ENCODE results near the gene DNLZ. TPM values are rescaled to one million over a fixed set of nuclear protein-coding genes. Genes with fewer than 3 reads are reported as not detected.

The DNLZ gene
- total and polyA plus RNA-seq, 11 donors: 21.3 to 67.8 (median 33.6) TPM

- ATAC-seq (no peak), DNase-seq (no peak)
- 68 to 86% (median 70%) methylated on average over 19 to 54 of the region's 54 CpGs for WGBS, 4 donors
- H3K27ac ChIP-seq: peak overlapping the region in 10 of 12 donors; percentile 32 to 75 (median 58)
- H3K4me3 ChIP-seq: peak overlapping the region in 9 of 12 donors; percentile 10 to 43 (median 29)
- H3K36me3 ChIP-seq: peaks cover 0 to 25% (median 11%) of the 10 kb centered on the region in 9 donors
- no peaks in the 10 kb centered on the region for H3K27me3 ChIP-seq
- H3K4me1 ChIP-seq: peaks cover 0 to 38% (median 14%) of the 10 kb centered on the region in 12 donors
- no peaks in the 10 kb centered on the region for H3K9me3 ChIP-seq
- intact Hi-C loops (cut with DNase I): no loop called here
- TF ChIP-seq POLR2A (IDR thresholded peaks at IDR 0.05): no peak
- TF ChIP-seq, protein P1, sequence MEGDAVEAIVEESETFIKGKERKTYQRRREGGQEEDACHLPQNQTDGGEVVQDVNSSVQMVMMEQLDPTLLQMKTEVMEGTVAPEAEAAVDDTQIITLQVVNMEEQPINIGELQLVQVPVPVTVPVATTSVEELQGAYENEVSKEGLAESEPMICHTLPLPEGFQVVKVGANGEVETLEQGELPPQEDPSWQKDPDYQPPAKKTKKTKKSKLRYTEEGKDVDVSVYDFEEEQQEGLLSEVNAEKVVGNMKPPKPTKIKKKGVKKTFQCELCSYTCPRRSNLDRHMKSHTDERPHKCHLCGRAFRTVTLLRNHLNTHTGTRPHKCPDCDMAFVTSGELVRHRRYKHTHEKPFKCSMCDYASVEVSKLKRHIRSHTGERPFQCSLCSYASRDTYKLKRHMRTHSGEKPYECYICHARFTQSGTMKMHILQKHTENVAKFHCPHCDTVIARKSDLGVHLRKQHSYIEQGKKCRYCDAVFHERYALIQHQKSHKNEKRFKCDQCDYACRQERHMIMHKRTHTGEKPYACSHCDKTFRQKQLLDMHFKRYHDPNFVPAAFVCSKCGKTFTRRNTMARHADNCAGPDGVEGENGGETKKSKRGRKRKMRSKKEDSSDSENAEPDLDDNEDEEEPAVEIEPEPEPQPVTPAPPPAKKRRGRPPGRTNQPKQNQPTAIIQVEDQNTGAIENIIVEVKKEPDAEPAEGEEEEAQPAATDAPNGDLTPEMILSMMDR (IDR thresholded peaks at IDR 0.05): no peak
Observed at GRCh38 chr9:136355616-136356557, 7.7 kb downstream of the DNLZ start.

GRCh38 chr9:136354592-136355085 lies 8.9 kb downstream of the DNLZ start:
- Histone ChIP-seq H3K36me3 (peaks cover 0 to 30% (median 11%) of the 10 kb centered on the region in 9 donors), H3K4me1 (peaks cover 0 to 35% (median 14%) of the 10 kb centered on the region in 12 donors), H3K9me3 (no peaks in the 10 kb centered on the region), H3K27me3 (no peaks in the 10 kb centered on the region), H3K4me3 (peak overlapping the region in 8 of 12 donors; percentile 33 to 57 (median 46)), H3K27ac (peak overlapping the region; percentile 51 to 96 (median 88))
- ATAC-seq (peak; percentile 59 to 82 (median 70)), DNase-seq (peak; percentile 79 to 89 (median 83))
- TF ChIP-seq POLR2A (IDR thresholded peaks at IDR 0.05): peak in 1 of 2 donors; percentile 49
- TF ChIP-seq, protein P1 (IDR thresholded peaks at IDR 0.05): no peak
- intact Hi-C loops (cut with DNase I): no loop called here
- 32 to 49% (median 38%) methylated on average over 11 to 17 of the region's 17 CpGs for WGBS, 4 donors

- WGBS, 4 donors: 46 to 56% (median 51%) methylated on average over 12 to 13 of the region's 13 CpGs
Observed at GRCh38 chr9:136353757-136354488, 9.6 kb downstream of the DNLZ start.

More at GRCh38 chr9:136353757-136354488, 9.6 kb downstream of the DNLZ start:
- peaks cover 0 to 31% (median 9%) of the 10 kb centered on the region in 9 donors for H3K36me3 ChIP-seq
- no peaks in the 10 kb centered on the region for H3K9me3 ChIP-seq
- H3K27ac ChIP-seq: peak overlapping the region; percentile 51 to 96 (median 88)
- H3K27me3 ChIP-seq: no peaks in the 10 kb centered on the region
- DNase-seq (peak in 1 of 5 donors; percentile 48), ATAC-seq (peak in 3 of 4 donors; percentile 5 to 23 (median 10))
- TF ChIP-seq POLR2A (IDR thresholded peaks at IDR 0.05): no peak
- TF ChIP-seq, protein P1 (IDR thresholded peaks at IDR 0.05): no peak
- H3K4me3 ChIP-seq: peak overlapping the region in 9 of 12 donors; percentile 28 to 57 (median 43)
- intact Hi-C loops (cut with DNase I): no loop called here
- peaks cover 0 to 35% (median 14%) of the 10 kb centered on the region in 12 donors for H3K4me1 ChIP-seq

All from heart left ventricle (tissue), 16 donors.